Endometrial microvascular endothelial cells (primary cell): Measurements from ENCODE around the gene DGKZ. TPM values are rescaled to one million over a fixed set of nuclear protein-coding genes. Genes with fewer than 3 reads are reported as not detected.

Source experiments
- in situ Hi-C: cut with HindIII; loops from 2 replicates; pipeline ENCODE4 v1.10.0; 2017; ENCODE audit warnings: low sequenced_read_pairs, low pct_unique_long_range_greater_than_20kb; ENCODE audit errors: inconsistent ontology term
- total RNA-seq: library from RNA; depleted of rRNA; stranded (reverse); fragments of >200 nt; gene quantifications from one replicate; pipeline ENCODE4 v1.2.3, GENCODE V29; 2015; ENCODE audit errors: inconsistent ontology term

Gene DGKZ
- total RNA-seq, 1 donor from 2014 or later = 95.0 TPM

DNA sequence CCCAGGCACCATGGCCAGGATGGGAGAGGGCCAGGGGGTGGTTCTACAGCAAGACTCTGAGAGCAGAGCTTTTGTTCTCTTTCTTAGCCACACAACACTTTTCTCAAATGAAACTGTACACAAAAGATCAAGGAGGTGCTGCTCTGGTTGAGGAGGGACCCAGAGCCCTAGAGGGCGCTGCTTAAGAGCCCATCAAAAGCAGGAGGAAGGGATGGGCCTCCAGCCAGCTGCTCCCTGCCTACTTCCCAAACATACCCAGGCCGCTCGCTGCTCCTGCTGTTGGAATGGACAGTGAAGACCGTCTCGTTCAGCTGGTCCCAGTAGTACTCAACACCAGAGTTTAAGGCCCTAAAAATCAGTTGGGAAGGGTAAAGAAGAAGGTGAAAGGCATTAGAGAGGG is 62.8 kb downstream of the DGKZ start:
- in situ Hi-C loops = no loop called here

GRCh38 chr11:46413760-46414465 is 66.7 kb downstream of the DGKZ start:
- in situ Hi-C loops = no loop called here

GRCh38 chr11:46414466-46414796 is 67.2 kb downstream of the DGKZ start:
- in situ Hi-C loops = no loop called here

DNA sequence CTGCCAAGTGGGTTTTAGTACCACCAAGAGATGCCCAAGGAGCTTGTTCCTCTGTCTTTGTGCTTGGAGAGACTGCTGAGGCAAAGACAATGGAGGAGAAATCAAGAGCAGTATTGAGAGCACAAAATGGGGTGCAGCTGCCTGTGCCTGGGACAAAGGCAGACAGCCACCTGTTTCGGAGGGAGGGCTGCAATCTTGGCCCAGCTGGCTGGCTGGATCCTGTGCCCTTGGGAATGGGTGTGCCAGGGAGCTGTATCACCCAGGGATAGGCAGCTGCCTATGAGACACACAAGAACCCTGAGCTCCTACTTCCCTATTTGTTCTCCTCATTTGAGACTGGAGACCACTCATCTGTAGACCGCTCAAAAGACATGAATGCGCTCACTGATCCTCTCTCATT is 67.6 kb downstream of the DGKZ start:
- in situ Hi-C loops = no loop called here

DNA sequence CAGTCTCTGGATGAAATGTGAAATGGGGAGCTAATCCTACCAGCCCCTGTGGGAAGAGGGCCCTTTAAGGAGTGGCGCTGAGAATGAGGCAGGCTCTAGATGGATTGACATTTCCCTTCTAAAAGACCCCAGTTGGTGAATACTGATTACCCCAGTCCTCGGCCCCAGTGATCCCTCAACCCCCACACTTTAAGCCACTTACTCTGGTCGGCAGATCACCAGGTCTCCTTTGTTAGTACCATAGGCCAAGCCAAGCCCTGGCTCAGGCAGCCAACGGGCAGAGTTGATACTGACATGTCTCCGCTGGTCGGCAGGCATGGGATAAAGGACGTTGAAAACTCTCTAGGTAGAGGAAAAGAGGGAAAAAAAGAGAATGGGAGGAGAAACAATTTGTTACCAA is 70.4 kb downstream of the DGKZ start:
- in situ Hi-C loops = no loop called here

DNA sequence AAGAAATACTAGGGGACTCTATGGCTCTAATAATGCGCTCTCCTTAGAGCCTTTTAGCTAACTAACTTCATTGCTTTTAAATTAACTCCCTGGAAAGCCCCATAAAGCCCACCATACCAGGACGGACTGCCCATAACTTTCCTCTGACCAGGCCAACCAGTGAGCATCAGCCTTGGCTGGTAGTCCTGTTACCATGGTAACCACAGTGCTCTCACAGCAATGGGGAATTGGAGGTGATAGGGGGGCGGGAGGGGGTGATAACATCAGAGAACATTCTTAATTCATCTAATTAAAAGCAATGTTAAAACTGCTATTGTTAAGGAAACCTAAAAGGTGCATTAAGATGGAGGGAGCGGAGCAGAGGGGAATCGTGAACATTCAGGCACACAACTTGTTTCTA is 71.5 kb downstream of the DGKZ start:
- in situ Hi-C loops = no loop called here

- in situ Hi-C loops = no loop called here
These were observed 73.2 kb downstream of the DGKZ start for GRCh38 chr11:46420513-46420912.

- in situ Hi-C loops = no loop called here
These were observed 74.1 kb downstream of the DGKZ start for GRCh38 chr11:46421257-46421880.

DNA sequence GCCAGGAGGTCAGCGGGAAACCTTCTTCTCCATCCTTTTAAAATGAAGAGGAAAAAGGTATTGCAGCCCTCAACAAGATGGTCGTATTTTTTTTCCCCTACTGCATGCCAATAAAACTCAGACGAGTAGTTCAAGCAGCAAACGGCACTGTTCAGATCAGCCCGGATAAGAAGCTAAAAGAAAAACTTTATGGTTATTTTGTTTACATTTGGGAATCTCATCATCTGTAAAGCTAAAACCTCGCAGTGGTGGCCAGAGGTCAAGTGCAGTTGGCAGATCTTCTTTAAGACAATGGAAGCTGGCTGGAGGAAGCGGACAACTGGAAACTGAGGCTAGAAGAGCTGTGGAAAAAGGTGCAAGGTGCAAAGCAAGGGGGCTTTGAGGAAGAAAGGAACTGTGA is 75.3 kb downstream of the DGKZ start:
- in situ Hi-C loops = no loop called here

GRCh38 chr11:46426233-46426991 is 79.1 kb downstream of the DGKZ start:
- in situ Hi-C loops = no loop called here

- in situ Hi-C loops = no loop called here
These were observed 80.1 kb downstream of the DGKZ start for GRCh38 chr11:46427364-46427763.

DNA sequence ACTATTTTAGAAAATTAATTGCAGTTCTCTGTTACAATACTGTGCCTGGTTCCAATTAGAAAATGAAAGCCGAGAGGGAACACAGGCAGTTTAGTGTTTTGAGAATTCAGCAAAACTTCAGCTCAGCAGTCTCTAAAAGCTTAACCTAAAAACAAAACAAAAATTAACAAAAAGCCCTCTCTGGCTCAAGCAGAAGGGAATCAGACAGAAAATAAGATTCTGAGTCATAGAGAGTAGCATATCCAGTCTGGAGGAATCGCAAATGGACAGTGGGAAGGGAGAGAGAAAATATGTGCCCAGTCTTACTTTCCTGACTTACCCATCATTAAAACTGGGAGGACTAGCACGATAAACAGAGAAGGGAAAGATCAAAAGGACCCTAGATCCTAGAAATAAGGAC is 82.5 kb downstream of the DGKZ start:
- in situ Hi-C loops = no loop called here

Other genes starting within 250 kb of the DGKZ start
- gene PHF21A, start 226.0 kb upstream of the DGKZ start, total RNA-seq = 13.5 TPM
- 2.4 TPM for gene CREB3L1, start 69.8 kb upstream of the DGKZ start, total RNA-seq
- 93.8 TPM for gene MDK, start 34.2 kb downstream of the DGKZ start, total RNA-seq
- gene CHRM4, start 44.3 kb downstream of the DGKZ start, total RNA-seq = not detected
- 40.6 TPM for gene AMBRA1, start 246.6 kb downstream of the DGKZ start, total RNA-seq